ENCODE data around the gene SCG5. TPM values are rescaled to one million over a fixed set of nuclear protein-coding genes. Genes with fewer than 3 reads are reported as not detected.

SCG5 gene
- polyA plus RNA-seq, 1 donor (not counting 4 experiments of a cell fraction or from before 2014, with no cell fraction given) = 15.8 TPM

DNA sequence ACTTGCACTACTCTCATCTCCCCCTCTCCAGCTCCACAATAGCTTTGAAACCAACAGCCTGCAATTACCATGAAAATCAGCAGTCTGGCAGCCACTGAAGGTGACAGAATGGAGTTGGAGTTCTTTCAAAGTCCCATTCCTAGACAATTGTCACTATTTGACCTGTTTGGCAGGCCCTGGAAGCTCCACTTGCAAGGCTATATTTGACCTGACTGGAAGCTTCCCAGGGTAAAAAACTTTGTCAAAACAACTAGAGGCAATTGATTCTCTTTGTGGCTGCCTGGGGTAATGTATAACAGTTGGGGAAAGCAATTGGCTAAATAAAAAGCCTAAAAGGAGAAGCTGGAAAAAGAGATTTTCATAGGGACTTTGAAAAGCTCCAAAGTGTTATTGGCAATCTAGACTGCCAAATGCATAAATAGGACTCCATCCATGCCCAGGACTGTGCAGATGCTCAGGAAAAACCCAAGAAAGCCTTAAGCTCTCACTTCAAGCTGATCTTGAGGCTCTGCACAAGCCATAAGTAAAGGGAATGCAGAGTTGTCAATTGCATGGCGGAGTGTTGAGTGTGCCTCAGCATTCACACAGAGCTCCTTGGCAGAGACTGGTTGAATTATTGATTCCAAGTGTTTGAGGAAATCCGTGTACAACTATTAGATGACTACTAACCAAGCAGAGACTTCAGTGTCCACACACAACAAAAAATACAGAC is 94.6 kb downstream of the SCG5 start:
- Histone ChIP-seq H3K36me3 (ENCODE audit: control insufficient read depth in 2 of 2, extremely low read depth in 1 of 2, insufficient read depth in 2 of 2, low read length in 2 of 2) (no peaks in the 10 kb centered on the region), H3K4me1 (ENCODE audit: control insufficient read depth, extremely low read depth, insufficient read depth, low read length) (no peaks in the 10 kb centered on the region), H3K27me3 (ENCODE audit: control insufficient read depth, extremely low read depth, insufficient read depth, low read length) (peaks cover 2% of the 10 kb centered on the region), H3K9me3 (ENCODE audit: control insufficient read depth, low read depth, low read length) (no peaks in the 10 kb centered on the region), H3K27ac (ENCODE audit: control insufficient read depth, insufficient read depth, low read length) (no peak overlapping the region), H3K9ac (ENCODE audit: control insufficient read depth, extremely low read depth, insufficient read depth, low read length) (no peak overlapping the region), H3K79me2 (ENCODE audit: control insufficient read depth, insufficient read depth, low read length) (no peaks in the 10 kb centered on the region), H3K9me1 (ENCODE audit: control insufficient read depth, extremely low read depth, insufficient read depth, low read length) (no peaks in the 10 kb centered on the region), H4K20me1 (ENCODE audit: control insufficient read depth, extremely low read depth, insufficient read depth, low read length) (no peaks in the 10 kb centered on the region), H2AFZ (ENCODE audit: control insufficient read depth, low read length) (no peak overlapping the region), H3K4me3 (ENCODE audit: control insufficient read depth in 2 of 3, extremely low read depth in 1 of 3, insufficient read depth in 2 of 3, low read depth in 1 of 3, low read length in 3 of 3) (no peak overlapping the region), H3K4me2 (ENCODE audit: control insufficient read depth, extremely low read depth, insufficient read depth, low read depth, low read length) (no peak overlapping the region)
- dilution Hi-C loops (cut with MboI; ENCODE audit: extremely low pct_ligation_motif_present, low sequenced_read_pairs) = no loop called here
- TF ChIP-seq CTCF (optimal IDR thresholded peaks at IDR 0.05 in 1 of 3, IDR thresholded peaks at IDR 0.05 in 1 of 3, conservative IDR thresholded peaks at IDR 0.05 in 1 of 3; ENCODE audit: extremely low read depth in 1 of 3, insufficient read depth in 2 of 3, low read length in 3 of 3) (no peak), EZH2 (IDR thresholded peaks at IDR 0.05; ENCODE audit: low read length) (no peak)
- FAIRE-seq (no peak), DNase-seq (ENCODE audit: low read depth, low spot score) (no peak)

DNA sequence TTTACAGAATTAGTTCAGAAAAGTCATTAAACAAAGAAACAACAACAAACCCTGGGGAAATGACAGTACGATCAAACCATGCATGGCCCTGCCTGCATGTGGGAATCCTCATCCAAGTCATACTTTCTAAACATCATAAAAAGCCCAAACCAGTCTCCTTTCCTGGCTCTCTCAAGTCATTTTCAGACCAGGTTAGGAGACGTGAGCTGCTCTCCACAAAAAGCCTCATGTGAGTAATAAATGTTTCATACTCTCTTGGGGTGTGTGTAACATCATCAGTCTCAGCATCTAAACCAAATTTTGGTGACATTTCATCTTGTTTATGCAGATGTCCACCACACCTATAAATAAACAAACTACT is 95.2 kb downstream of the SCG5 start:
- no peaks in the 10 kb centered on the region for H4K20me1 ChIP-seq (ENCODE audit: control insufficient read depth, extremely low read depth, insufficient read depth, low read length)
- TF ChIP-seq CTCF (optimal IDR thresholded peaks at IDR 0.05 in 1 of 3, IDR thresholded peaks at IDR 0.05 in 1 of 3, conservative IDR thresholded peaks at IDR 0.05 in 1 of 3; ENCODE audit: extremely low read depth in 1 of 3, insufficient read depth in 2 of 3, low read length in 3 of 3) (no peak), EZH2 (IDR thresholded peaks at IDR 0.05; ENCODE audit: low read length) (no peak)
- H3K27ac ChIP-seq (ENCODE audit: control insufficient read depth, insufficient read depth, low read length) = no peak overlapping the region
- no peak overlapping the region for H3K9ac ChIP-seq (ENCODE audit: control insufficient read depth, extremely low read depth, insufficient read depth, low read length)
- dilution Hi-C loops (cut with MboI; ENCODE audit: extremely low pct_ligation_motif_present, low sequenced_read_pairs) = no loop called here
- H3K4me3 ChIP-seq (ENCODE audit: control insufficient read depth in 2 of 3, extremely low read depth in 1 of 3, insufficient read depth in 2 of 3, low read depth in 1 of 3, low read length in 3 of 3) = no peak overlapping the region
- H3K27me3 ChIP-seq (ENCODE audit: control insufficient read depth, extremely low read depth, insufficient read depth, low read length) = peaks cover 2% of the 10 kb centered on the region
- H3K4me2 ChIP-seq (ENCODE audit: control insufficient read depth, extremely low read depth, insufficient read depth, low read depth, low read length) = no peak overlapping the region
- no peaks in the 10 kb centered on the region for H3K79me2 ChIP-seq (ENCODE audit: control insufficient read depth, insufficient read depth, low read length)
- no peaks in the 10 kb centered on the region for H3K4me1 ChIP-seq (ENCODE audit: control insufficient read depth, extremely low read depth, insufficient read depth, low read length)
- DNase-seq (ENCODE audit: low read depth, low spot score) (no peak), FAIRE-seq (no peak)
- H3K9me1 ChIP-seq (ENCODE audit: control insufficient read depth, extremely low read depth, insufficient read depth, low read length) = no peaks in the 10 kb centered on the region
- H2AFZ ChIP-seq (ENCODE audit: control insufficient read depth, low read length) = no peak overlapping the region
- no peaks in the 10 kb centered on the region for H3K9me3 ChIP-seq (ENCODE audit: control insufficient read depth, low read depth, low read length)
- no peaks in the 10 kb centered on the region for H3K36me3 ChIP-seq (ENCODE audit: control insufficient read depth in 2 of 2, extremely low read depth in 1 of 2, insufficient read depth in 2 of 2, low read length in 2 of 2)
